Stimulated activated naive CD4-positive, alpha-beta T cell treated with Interleukin-2 at 50 U/mL for 16 hours (primary cell): ENCODE measurements around the gene CTCFL.
"Not testable (repeated sequence)": the region's sequence is repeated elsewhere in the genome, so short reads cannot be mapped to it uniquely, and the experiment has no call there.

Source experiments
- DNase-seq: peaks from one replicate; lab custom pipeline; 2025; lab: John Stamatoyannopoulos, UW

CTCFL gene

DNA sequence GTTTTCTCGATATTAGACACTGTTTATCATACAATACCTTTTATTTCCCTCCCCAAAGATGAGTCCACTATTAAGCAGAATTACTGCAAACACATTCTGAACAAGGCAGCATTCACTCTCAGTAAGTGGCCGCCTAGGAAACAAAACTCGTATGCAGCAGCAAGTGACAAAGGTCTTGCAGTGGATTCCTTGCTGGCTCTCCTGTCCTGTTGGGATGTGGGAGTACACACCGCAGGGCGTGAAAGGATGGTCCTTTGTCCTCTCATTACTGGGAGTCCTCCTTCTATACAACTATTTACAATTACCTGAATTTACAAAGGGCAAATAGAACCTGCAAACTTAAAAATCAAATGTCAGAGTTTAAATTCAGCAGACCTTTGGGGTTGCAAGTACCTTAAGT is 16.1 kb downstream of the CTCFL start:
- DNase-seq, result no peak

DNA sequence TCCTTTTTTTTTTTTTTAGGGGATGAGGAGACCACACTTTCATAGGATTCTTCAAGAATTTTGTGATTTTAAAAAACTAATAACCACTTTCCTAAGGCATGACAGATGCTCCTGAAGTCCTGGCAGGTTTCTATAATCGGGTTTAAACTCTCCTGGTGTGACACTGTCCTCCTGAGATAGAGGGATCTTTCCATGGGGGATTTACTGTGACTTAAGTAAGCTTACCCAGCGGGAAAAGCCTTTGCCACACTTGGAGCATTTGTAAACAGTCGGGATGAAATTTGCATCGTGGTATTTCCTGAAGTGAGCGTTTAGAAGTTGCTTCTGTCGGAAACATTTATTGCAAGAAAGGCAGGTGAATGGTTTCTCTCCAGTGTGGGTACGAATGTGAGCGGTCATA is 16.6 kb downstream of the CTCFL start:
- no peak for DNase-seq

DNA sequence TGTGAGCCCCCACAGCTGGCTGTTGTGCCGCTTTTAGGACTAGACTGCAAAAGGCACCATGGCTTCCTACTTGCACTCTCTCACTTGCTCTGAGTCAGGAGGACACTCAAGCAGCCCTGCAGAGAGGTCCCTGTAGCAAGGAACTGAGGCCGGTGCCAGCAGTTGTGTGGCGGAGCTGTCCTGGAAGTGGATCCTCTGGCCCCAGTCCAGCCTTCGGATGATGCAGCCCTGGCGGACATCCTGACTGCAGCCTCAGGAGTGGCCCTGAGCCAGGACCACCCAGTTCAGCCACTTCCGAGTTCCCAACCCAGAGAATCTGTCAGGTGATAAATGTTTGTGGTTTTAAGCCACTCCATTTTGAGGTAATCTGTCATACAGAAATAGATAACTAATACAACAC is 17.5 kb downstream of the CTCFL start:
- DNase-seq, result no peak

DNA sequence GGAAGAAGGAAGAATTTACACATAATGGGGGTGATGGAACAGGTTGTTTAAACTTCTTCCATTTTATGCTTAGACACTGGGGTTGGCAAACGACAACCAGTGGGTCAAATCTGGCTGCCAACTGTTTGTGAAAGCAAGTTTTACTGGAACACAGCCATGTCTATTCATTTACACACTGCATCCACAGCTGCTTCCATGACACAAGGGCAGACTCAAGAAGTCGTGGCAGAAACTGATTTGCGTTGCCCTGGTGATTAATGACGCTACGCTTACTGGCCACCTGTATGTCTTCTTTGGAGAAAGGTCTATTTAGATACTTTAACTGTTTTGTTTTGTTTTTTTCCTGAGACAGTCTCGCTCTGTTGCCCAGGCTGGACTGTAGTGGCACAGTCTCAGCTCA is 19.0 kb downstream of the CTCFL start:
- DNase-seq, result no peak

DNA sequence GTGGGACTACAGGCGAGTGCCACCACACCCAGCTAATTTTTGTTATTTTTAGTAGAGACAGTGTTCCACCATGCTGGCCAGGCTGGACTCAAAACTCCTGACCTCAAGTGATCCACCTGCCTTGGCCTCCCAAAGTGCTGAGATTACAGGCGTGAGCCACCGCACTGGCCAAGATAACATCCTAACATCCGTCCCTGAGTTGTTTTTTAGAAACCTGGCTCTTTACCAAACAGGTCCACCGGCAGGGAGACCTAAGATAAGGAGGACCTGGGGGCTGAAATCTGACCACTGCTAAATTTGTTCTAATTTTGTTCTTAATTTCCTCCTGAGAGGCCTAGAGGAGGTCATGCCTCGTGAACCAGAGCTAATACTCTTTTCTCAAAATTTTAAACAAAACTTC is 20.5 kb downstream of the CTCFL start:
- DNase-seq, result no peak

DNA sequence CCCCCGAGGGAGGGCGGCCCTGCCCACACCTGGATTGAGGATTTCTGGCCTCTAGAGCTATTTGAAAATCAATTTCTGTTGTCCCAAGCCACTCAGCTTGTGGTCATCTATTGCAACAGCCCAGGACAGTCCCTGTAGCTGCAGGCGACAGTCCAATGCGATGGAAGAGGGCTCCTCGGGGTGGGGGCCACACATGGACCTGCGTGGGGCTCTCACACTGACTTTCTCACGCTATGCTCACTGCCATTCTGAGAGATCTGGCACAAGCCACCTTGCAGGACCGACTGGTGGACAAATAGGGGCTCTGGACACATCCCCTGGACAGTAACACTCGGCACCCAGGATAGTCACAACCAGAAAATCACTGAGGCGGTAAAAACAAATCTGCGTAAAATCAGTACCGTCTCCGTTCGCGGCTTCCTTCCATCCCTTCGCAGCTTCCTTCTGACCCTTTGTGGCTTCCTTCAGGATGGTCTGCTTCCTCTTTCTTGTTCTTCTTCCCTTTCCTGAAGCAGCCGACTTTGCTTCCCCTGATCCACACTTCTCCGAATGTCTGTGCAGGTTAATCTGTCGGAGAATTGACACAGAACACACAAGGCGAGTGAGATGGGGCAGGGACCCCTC is 21.8 kb downstream of the CTCFL start:
- no peak for DNase-seq

DNA sequence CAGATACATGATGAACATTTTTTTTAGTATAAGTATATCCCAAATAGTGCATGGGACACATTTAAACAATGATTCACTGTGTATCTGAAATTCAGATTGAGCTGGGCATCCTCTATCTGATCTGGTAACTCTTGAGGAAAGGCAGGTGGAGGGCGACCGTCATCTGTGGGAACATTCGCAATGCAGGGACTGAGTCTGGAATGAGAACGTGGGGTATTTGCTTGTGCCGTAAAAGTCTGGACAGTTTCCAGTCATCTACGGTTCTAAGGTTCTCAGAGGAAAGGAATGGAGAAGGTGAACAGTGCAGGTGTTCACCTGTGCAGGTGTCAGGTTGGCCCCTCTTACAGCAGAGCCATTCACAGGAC is 22.6 kb downstream of the CTCFL start:
- DNase-seq, result no peak

DNA sequence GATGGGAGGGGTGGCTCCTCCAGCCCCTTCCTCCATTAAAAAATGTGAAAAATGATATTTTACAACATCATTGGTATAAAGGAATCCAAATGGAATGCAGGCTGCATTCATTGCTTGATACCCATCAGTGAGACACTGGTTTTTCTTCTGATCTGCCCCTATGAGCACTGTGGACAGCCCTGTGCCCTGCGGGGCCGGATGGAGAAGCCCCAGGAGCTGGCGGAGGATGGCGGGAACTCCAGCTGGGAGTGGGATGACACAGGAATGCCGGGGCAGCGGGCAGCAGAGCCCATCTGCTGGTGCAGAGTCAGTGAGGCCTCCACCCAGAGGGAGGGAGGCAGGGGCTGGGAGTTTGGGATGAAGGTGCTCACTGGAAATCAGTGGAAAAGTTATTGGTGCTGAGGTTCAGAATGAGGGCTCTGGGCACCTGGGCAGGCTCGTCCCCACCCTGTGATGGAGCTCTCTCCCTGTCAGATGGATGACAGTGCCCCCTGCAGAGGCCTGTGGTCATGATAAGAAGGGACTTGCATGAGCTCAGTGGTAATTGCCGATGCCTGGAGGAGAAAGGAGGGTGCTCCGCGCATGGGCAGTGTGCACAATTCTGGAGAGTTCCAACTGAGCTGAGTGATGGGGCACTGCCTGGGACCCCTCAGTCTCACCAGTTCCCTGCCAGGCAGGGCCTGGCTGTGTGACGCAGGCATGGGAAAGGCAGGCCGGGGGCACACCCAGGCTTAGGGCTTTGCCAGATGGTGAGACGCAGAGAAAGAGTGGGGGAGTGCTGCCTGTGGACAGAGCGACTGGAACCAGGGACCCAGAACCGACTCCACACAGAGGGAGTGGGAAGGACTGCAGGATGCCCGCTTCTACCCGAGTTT is 23.2 kb downstream of the CTCFL start:
- DNase-seq, result no peak

DNA sequence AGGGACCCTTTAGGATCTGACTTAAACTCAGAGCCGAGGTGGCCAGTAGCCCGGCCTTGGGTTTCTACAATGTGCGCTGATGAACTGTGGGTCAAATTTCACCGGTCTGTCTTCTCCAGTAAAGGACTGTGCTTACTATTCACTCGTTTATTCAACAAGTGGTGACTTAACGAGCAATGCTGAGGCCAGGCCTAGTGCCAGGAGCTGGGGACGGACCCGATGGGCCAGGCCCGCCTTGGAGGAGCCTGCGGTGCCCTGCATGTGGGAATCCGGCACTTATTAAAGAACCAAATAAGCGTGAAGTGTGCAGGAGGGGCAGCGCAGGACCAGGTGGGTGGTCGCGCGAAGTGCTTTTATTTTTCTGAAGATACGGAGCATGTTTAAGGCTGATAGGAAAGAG is 24.0 kb downstream of the CTCFL start:
- no peak for DNase-seq

DNA sequence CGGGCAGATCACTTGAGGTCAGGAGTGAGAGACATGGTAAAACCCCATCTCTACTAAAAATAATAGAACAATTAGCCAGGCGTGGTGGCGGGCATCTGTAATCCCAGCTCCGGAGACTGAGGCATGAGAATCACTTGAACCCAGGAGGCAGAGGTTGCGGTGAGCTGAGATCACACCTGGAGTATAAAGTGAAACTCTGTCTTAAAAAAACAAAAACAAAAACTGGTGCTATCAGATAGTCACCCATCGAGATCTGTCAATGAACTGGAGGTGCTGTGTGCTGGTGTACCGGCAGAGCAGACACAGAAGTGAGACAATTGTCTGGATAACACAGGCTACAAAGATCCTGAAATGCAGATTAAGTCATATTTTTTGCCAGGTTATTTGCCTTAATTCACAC is 24.7 kb downstream of the CTCFL start:
- DNase-seq, result no peak

DNA sequence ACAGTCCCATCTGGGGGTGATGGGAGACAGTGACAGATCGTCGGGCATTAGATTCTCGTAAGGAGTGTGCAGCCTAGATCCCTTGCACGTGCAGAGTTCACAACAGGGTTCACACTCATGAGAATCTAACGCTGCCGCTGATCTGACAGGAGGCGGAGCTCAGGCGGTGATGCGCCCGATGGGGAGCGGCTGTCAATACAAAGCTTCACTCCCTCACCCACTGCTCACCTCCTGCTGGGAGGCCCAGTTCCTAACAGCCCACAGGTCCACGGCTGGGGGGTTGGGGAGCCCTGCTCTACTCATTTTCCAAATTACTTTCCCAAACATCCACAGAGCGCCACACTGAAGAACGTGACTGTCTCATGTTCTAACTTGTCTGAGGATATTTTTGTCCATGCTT is 25.3 kb downstream of the CTCFL start:
- DNase-seq, result no peak

DNA sequence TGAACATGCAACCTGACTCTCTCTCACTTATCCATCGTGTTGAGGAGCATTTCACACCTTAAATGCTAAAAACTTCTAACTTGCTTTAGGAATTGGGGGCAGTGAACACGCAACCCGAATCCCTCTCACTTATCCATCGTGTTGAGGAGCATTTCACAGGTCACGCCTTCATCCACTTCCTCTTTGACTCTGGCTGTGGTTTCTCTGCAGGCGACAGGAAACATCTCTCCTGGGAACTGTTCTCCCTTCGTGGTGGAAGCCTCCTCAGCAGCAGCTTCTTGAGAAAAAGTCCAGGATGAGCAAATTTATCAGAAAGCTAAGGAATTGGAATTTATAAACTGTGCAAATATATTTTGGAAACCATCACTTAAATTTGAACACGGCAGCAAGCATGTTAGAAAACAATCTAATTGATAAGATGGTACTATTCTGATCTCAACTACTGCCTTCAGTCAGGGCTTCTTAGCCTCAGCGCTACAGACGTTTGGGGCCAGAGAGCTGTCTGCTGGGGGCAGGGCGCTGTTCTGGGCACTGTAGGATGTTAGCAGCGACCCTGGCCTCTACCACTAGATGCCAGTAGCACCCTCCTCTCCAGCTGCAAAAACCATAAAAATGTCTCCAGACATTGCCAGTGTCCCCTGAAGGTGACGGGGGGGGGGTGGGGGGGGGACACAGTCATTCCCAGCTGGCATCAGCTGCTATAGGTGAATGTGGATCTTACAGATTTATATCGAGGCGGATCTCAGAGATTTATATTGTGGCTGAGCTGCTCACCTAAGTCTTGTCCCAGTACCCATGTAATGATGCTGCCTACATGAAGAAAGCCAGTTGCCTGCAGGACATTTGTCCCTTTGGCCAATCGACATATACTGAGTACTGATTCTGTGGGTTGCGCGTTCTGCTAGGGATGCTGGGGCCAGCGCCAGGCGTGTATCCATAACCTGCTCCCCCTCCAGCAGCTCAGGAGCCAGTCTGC is 26.2 kb downstream of the CTCFL start:
- no peak for DNase-seq

DNA sequence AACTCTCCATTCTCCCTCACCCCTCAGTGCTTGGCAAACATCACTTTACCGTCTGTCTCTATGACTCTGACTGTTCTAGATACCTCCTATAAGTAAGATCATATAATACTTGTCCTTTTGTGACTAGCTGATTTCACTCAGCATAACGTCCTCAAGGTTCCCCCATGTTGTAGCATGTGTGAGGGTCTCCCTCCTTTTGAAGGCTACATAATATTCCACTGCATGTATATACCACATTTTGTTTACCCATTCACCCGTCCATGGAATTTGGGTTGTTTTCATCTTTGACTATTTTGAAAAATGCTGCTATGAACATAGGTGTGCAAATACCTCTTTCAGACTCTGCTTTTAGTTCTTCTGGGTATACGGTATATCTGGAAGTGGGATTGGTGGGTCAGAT is 28.3 kb downstream of the CTCFL start:
- no peak for DNase-seq

DNA sequence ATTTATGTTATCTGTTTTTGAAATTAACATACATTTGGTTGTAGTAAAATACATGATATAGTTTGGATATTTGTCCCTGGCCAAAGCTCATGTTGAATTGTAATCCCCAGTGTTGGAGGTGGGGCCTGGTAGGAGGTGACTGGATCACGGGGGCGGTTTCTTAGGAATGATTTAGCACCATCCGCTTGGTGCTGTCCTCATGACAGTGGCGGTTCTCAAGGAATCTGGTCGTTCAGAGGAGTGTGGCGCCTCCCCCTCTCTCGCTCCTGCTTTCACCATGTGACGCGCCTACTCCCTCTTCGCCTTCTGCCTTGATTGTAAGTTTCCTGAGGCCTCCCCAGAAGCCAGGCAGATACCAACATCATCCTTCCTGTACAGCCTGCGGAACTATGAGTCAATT is 29.0 kb downstream of the CTCFL start:
- DNase-seq, result no peak

DNA sequence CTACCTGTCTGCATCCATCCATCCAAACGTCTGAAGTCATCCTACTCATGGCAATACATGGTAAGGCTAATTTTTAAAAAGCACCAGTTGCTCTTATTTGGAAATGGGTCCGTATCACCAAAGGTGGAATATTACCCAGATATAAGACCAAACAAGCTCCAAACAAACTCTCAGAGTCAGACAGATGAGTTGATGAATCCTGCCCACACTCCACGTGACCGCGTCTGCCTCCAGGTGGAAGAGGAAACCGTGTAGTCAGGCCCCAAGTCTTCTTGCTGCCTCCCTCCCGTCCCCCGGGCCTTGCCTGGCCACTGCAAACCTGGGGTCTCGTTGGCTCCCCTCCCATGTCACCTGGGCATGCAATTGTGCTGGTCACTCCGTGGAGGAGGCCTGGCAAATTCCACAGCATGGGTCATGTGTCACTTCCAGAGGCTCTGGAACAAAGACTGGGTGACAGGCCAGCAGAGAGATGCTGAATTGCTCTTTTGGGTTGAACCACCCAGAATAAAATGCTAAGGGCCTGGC is 31.8 kb downstream of the CTCFL start:
- no peak for DNase-seq

DNA sequence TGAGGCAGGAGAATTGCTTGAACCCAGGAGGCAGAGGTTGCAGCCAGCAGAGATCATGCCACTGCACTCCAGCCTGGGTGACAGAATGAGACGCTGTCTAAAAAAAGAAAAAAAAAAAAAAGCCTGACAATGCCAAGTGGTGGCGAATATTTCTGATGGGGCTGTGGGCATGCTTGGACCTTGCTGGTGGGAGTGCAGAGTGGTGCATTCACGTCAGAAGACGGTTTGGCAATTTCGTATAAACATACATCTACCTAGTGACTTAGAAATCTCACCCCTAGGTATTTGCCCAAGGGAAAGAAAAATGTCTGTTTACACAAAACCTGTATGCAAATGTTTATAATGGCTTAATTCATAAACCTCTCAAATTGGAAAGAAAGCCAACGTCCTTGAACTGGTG is 33.6 kb downstream of the CTCFL start:
- DNase-seq, result no peak

DNA sequence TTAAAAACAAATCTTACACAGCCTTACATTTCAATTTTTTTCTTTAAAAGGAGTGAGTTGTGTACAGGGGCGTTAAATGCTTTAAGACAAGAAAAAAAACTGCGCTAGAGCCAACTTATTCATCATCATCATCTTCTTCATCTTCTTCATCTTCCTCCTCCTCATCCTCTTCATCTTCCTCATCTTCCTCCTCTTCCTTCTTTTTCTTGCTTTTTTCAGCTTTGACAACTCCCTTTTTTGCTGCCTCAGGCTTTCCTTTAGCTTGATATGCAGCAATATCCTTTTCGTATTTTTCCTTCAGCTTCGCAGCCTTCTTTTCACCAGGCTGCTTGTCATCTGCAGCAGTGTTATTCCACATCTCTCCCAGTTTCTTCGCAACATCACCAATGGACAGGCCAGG is 36.7 kb downstream of the CTCFL start:
- not testable (repeated sequence) for DNase-seq

DNA sequence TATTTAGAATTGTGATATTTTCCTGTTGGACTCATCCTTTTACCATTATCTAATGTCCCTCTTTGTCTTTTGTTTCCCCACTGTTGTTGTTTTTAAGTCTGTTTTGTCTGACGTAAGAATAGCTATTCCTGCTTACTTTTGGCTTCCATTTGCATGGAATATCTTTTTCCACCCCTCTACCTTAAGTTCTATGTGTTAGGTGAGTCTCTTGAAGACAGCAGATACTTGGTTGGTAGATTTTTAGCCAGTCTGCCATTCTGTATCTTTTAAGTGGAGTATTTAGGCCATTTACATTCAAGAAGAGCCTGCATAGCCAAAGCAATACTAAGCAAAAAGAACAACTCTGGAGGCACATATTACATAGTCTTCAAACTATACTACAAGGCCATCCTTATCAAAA is 39.2 kb downstream of the CTCFL start:
- no peak for DNase-seq

DNA sequence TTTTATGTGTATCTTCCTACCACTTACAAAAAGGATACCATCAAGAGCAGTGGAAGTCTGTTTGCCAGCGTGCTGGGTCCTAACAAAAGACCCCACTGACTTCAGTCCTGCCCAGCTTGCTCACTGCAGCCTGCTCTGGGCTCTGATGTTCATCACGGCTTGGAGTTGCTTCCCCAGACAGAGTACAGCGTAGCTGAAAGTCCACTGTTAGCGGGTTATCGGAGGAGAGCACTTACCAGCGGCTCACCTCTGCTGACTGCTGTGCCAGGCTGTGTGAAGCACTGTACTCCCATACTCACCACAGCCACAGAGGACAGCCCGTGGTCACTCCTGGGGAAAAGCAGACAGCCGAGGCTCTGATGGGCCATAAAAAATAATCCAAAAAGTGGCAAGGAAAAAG is 40.2 kb downstream of the CTCFL start:
- no peak for DNase-seq

DNA sequence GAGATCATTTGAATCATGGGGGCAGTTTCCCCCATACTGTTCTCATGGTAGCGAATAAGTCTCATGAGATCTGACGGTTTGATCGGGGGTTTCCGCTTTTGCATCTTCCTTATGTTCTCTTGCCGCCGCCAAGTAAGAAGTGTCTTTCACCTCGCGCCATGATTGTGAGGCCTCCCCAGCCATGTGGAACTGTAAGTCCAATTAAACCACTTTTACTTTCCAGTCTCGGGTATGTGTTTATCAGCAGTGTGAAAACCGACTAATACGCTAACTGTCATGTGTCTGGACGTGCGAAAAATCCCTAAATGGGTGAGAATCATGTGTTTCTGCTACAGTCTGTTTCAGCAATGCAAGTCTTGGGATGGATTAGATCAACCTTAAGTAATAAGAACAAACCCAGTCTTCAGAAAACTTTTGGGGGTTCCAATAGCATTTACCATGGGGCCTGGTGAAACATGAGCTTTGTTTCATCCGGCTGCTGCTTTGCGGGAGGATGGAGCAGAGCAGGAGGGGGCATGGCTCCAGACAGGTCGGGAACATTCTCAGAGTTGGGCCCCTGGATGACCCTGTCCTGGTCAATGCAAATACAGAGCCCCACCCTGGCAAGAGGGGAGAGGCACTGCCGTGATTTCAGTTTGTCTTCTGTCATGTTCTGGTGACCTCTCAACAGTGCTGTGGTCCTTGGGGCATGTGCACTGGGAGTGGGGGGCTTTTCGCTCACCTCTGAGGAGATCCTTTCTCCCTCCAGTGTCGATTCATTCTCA is 41.5 kb downstream of the CTCFL start:
- no peak for DNase-seq

DNA sequence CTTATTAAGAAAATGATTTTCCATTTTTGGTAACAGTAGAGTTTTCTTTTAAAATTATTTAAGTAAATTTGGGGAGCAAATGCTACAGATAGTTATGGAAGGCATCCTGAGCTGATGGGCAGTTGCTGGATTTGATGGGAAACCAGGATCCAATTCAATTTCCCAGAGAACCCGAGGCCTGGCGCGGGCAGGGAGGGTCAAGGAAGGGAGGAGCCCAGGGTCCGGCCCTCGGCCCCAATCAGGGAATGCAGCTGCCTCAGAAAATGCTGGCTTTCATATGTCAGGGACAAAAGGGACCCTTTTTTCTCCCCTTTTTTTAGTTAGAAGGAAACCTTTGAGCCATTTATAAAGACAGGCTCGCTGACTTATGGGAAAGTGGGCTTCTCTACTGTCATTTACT is 42.1 kb downstream of the CTCFL start:
- DNase-seq, result no peak

DNA sequence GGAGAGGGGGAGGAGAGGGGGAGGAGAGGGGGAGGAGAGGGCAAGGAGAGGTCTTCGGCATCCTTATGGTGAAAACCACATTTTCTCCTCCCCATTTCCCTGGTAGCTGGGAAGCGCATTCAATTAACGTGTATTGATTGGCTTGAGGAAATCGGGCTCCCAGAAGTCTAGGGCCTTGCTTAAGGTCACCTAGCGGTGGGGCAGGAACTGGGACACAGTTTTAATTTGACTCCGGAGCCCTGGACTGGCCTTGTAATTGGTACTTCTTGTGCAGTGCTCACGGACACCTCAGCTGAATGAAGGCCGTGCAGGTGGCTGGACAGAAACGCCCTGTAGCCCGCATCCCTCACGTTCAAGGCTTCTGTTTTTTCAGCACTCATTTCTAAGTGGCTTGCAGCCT is 42.8 kb downstream of the CTCFL start:
- DNase-seq, result no peak
